ENCODE results near the gene WWC2. TPM values are rescaled to one million over a fixed set of nuclear protein-coding genes. Genes with fewer than 3 reads are reported as not detected.

WWC2 gene
- total RNA-seq, 4 donors from 2014 or later: 11.2 to 14.7 (median 12.4) TPM

DNA sequence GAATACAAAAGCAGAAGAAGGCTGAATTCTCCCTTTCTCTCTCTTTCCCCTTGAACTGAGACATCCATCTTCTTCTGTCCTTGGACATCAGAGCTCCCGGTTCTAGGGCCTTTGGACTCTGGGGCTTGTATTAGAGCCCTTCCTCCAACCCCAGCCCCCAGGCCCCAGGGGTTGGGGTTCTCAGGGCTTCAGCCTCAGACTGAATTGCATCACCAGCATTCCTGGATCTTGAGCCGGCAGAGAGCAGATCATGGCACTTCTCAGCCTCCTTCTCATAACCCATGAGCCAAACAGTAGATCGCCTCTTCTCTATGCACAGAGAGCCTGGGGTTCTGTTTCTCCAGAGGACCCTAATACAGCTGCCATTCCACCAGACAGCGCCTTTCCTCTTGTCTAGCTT lies 248.5 kb downstream of the WWC2 start:
- intact Hi-C loops (cut with DNase I; ENCODE audit: low total_unique reads): no loop called here
- TF ChIP-seq POLR2A (IDR thresholded peaks at IDR 0.05): no peak
- TF ChIP-seq, protein P1, sequence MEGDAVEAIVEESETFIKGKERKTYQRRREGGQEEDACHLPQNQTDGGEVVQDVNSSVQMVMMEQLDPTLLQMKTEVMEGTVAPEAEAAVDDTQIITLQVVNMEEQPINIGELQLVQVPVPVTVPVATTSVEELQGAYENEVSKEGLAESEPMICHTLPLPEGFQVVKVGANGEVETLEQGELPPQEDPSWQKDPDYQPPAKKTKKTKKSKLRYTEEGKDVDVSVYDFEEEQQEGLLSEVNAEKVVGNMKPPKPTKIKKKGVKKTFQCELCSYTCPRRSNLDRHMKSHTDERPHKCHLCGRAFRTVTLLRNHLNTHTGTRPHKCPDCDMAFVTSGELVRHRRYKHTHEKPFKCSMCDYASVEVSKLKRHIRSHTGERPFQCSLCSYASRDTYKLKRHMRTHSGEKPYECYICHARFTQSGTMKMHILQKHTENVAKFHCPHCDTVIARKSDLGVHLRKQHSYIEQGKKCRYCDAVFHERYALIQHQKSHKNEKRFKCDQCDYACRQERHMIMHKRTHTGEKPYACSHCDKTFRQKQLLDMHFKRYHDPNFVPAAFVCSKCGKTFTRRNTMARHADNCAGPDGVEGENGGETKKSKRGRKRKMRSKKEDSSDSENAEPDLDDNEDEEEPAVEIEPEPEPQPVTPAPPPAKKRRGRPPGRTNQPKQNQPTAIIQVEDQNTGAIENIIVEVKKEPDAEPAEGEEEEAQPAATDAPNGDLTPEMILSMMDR (IDR thresholded peaks at IDR 0.05): no peak
- no peak for DNase-seq (ENCODE audit: low spot score in 2 of 2)
- 93 to 94% methylated on average over 4 of the region's 4 CpGs for WGBS, 2 donors
- H3K4me3 ChIP-seq (ENCODE audit: low read depth, poor library complexity, severe bottlenecking): no peak overlapping the region

DNA sequence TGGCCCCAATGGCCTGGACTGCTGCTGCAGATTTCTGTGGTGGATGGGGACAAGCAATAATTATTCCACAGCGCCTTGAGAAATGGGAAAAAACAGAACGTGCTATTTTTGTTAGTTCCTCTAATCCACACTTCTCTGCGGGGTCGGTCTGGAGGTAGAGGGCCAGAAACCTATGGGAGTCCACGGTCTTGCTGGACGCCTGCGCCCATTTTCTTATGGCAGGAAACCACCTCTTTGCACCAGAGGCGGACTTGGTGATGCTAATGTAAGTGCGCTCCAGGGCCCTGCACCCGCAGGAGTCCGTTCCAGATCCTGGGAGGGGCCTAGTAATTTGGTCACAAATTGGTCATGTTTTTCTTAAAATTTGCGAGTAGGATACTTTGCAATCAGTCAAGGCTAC lies 249.1 kb downstream of the WWC2 start:
- TF ChIP-seq, protein P1 (IDR thresholded peaks at IDR 0.05): no peak
- no peak for TF ChIP-seq POLR2A (IDR thresholded peaks at IDR 0.05)
- no peak for DNase-seq (ENCODE audit: low spot score in 2 of 2)
- intact Hi-C loops (cut with DNase I; ENCODE audit: low total_unique reads): no loop called here
- WGBS, 2 donors: 94% methylated on average over 12 of the region's 12 CpGs
- H3K4me3 ChIP-seq (ENCODE audit: low read depth, poor library complexity, severe bottlenecking): no peak overlapping the region

DNA sequence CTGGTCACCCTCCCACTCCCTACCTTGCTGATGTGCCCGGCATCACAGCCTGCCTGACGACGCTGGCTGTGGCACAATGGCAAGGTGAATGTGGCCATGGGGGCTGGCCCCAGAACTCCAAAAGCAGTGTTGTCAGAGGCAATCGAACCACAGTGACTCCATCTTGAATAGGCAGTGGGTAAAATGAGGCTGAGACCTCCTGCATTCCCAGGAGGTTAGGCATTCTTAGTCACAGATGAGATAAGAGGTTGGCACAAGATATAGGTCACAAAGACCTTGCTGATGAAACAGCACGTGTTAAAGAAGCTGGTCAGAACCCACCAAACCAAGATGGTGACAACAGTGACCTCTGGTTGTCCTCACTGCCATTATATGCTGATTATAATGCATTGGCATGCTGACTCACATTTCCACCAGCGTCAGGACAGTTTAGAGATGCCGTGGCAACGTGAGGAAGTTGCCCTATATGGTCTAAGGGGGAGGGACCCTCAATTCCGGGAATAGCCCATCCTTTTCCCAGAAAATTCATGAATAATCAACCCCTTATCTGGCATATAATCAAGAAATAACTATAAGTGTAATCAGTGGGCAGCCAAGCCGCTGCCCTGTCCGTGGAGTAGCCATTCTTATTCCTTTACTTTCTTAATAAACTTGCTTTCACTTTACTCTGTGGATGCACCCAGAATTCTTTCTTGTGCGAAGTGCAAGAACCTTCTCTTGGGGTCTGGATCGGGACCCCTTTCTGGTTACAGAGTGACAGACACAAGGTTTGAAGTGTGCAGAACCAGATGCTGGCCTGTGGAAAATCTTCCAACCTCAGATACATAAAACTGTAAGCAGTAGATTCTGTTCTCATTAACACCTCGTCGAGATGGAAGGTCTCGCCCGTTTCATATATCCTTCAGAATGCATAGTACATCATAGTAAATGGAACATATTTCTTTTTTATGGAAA lies 249.9 kb downstream of the WWC2 start:
- H3K4me3 ChIP-seq (ENCODE audit: low read depth, poor library complexity, severe bottlenecking): no peak overlapping the region
- no peak for TF ChIP-seq POLR2A (IDR thresholded peaks at IDR 0.05)
- TF ChIP-seq, protein P1 (IDR thresholded peaks at IDR 0.05): no peak
- DNase-seq (ENCODE audit: low spot score in 2 of 2): no peak
- WGBS, 2 donors: 54 to 64% methylated on average over 17 of the region's 17 CpGs
- intact Hi-C loops (cut with DNase I; ENCODE audit: low total_unique reads): no loop called here

DNA sequence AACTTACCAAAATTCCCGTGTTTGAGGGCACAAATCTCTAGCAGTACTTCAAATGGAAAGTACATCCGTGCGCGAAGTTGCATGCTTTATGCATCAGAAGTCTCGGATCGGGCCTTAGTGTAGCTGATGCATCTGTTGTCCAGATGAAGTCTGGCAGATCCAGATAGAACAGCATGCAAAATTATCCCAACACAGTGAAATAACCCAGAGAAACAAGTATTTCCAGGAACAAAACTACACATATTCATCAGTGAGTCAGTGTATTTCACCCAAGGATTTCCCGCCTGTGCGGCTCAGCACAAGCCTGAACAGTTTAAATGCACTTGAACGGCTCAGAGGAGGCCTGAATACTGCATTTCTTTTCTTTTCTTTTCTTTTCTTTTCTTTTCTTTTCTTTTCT lies 250.6 kb downstream of the WWC2 start:
- intact Hi-C loops (cut with DNase I; ENCODE audit: low total_unique reads): no loop called here
- no peak for DNase-seq (ENCODE audit: low spot score in 2 of 2)
- TF ChIP-seq, protein P1 (IDR thresholded peaks at IDR 0.05): no peak
- TF ChIP-seq POLR2A (IDR thresholded peaks at IDR 0.05): no peak
- no peak overlapping the region for H3K4me3 ChIP-seq (ENCODE audit: low read depth, poor library complexity, severe bottlenecking)
- 58 to 66% methylated on average over 9 of the region's 9 CpGs for WGBS, 2 donors

- H3K4me3 ChIP-seq (ENCODE audit: low read depth, poor library complexity, severe bottlenecking): no peak overlapping the region
- TF ChIP-seq POLR2A (IDR thresholded peaks at IDR 0.05): no peak
- TF ChIP-seq, protein P1 (IDR thresholded peaks at IDR 0.05): no peak
- intact Hi-C loops (cut with DNase I; ENCODE audit: low total_unique reads): no loop called here
- DNase-seq (ENCODE audit: low spot score in 2 of 2): no peak
- WGBS, 2 donors: 61 to 64% methylated on average over 17 of the region's 17 CpGs
Observed at GRCh38 chr4:183350317-183351071, 251.4 kb downstream of the WWC2 start.
